Stimulated activated CD8-positive, alpha-beta memory T cell treated with anti-CD3 and anti-CD28 coated beads, Interleukin-12 subunit alpha, Interleukin-12 subunit beta, amount 100 ng/mL, for 1 hour (primary cell): ENCODE results near the gene GGPS1.
"Not testable (repeated sequence)": the region's sequence is repeated elsewhere in the genome, so short reads cannot be mapped to it uniquely, and the experiment has no call there.

Experiments used
- DNase-seq: peaks from one replicate; pipeline ENCODE4 v3.0.0-alpha.2; 2020; ENCODE audit warnings: low read depth

Gene GGPS1

DNA sequence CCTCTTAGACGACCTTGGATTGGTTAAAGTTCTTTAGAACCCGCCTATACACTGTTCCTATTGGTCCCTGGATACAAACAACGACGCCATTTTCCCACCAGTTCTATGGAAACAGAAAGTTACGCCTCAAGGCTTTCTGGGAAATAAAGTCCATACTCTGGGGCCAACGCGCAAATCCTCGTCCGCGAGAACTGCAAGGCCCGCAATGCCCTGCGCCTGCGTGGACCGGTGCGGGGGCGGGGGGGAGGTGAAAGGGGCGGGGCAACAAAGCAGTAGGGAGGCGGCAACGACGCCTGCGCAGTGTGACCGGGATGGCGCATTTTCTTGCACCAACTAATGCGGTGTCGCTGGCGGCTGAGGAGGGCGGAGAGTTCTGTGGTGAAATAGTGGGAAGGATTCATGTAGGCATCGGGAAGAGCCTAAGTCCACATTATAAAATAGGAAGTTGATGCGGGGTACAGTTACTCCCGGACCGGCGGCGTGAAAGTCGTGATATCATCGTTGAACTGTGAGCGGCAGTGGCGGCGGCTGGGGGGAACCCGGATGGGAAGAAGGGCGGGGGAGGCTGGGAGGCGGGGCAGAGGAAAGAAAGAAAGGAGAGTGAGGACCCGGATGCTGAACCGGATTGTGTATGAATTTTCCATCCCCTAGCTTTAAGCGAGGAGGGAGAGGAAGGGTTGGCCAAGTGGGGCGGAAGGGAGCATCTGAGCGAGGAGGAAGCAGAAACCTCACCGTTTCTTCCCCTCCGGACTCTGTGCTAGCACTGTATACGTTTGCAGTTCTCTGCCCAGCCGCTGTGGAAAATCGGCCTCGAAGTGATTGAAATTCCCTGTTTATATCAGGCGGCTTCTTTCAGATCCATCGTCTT is at the start of gene GGPS1:
GGPS1 (plus strand) TSS at position 300 of the 868 bp plus-strand sequence. CDS start 6,695 bp downstream, outside the sequence.
- peak; percentile 100 for DNase-seq

DNA sequence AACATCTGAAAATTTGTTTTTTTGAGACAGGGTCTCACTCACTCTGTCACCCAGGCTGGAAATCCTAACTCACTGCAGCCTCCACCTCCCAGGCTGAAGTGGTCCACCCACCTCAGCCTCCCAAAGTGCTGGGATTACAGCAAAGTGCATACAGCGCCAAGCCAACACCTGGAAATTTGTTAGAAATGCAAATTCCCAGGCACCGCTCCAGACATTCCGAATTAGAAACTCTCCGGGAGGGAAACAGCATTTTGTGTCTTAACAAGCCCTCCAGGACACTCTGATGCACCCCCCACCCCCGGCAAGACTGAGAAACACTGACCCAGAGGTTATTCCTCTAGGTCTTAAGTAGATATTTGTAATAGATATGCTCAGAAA is 49.5 kb upstream of the GGPS1 start:
- no peak for DNase-seq

DNA sequence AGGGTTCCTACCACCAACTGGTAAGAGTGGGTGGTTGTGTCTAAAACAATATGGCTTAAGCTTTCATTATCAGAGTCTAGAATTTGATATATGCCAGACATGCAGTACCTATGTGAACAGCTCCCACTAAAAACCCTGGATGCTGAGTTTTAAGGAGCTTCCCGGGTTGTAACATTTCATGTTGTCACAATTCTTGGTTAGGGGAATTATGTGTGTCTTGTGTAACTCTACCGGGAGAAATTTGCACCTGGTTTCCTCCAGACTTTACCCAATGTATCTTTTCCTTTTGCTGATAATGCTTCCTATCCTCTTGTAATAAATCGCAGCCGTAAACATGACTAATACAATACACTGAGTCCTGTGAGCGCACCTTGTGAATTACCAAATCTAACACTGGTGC is 48.7 kb upstream of the GGPS1 start:
- no peak for DNase-seq

DNA sequence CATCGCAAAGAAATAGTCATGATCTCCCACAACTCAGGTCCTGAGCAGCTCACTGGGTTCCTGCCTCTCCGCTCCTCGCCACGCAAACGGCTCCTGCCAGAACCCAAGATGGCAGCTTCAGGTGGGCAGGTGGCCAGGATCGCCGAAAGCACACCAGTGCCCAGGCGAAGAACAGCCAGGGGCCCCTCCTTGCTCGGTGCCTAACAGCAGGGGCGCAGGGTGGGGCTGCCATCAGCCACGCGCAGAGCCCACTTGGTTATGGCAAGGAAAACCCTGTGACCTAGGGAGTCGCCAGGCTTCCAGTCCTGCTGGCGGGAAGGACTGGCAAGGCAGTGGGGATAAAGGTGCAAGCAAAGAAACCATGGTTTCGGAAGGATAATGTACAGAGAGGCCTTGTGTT is 47.9 kb upstream of the GGPS1 start:
- DNase-seq, result no peak

DNA sequence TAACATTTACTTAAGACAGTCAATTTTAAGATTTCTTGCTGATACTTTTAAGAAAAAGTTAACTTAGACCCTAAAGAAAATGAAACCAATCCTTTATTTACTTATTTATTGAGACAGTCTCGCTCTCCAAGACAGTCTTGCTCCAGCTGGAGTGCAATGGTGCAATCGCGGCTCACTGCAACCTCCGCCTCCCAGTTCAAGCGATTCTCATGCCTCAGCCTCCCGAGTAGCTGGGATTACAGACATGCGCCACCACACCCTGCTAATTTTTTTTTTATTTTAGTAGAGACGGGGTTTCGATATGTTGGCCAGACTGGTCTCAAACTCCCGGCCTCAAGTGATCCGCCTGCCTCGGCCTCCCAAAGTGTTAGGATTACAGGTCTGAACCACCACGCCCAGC is 44.7 kb upstream of the GGPS1 start:
- not testable (repeated sequence) for DNase-seq

DNA sequence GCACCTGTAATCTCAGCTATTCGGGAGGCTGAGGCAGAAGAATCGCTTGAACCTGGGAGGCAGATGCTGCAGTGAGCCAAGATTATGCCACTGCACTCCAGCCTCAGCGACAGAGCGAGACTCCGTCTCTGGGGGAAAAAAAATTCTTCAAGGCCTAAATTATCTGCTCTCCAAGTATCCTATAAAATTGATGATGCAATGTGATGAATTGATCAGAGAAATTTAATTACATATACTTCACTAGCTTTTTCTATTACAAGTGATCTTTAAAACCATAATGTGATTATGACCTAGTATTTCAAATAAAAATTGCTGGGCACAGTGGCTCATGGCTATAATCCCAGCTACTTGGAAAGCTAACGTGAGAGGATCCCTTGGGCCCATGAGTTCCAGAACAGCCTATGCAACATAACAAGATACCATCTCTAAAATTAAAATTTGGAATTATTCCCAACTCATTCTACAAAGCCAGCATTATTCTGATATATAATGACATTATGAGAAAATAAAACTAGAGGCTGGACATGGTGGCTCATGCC is 44.1 kb upstream of the GGPS1 start:
- no peak for DNase-seq

DNA sequence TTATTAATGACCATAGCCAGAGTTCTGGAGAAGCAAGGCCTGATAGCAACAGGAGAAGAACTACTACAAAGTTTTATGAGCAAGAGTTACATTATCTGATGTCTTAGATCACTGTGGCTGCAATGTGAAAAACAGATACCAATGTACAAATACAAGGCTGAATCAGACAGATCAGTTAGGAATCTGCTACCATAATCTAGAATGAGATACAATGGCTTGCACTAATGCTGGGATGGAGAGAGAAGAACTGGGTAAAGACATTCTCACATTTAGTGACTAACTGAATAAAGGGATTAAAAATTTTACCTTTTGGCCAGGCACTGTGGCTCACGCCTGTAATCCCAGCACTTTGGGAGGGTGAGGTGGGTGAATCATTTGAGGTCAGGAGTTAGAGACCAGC is 41.7 kb upstream of the GGPS1 start:
- no peak for DNase-seq

DNA sequence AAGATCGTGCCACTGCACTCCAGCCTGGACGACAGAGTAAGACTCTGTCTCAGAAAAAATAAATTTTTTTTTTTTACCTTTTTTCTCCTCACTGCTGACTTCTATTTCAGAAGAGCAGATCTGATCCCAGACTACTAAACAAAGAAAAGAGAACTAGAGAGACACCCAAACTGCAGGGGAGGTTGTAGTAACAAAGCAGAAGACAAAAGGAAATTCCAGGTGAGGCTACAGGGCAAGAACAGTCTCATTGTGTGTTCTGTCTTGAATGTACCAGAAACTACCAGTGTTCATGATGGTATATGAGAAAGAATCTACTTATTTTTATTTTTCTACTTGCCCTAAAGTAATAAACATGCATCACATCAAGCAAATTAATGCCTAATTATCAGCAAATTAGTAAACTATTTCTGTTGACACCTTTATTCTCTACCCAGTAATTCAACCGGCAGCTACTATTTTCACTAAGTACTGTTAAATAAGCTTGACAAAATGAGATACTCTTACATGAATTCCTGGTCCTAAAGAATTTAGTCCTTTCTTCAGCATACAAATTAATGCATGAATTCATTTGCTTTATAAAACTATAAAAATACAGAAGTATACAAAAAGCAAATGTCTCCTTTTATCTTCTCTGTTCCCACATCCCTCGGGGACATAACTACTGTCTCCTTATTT is 41.0 kb upstream of the GGPS1 start:
- no peak for DNase-seq

DNA sequence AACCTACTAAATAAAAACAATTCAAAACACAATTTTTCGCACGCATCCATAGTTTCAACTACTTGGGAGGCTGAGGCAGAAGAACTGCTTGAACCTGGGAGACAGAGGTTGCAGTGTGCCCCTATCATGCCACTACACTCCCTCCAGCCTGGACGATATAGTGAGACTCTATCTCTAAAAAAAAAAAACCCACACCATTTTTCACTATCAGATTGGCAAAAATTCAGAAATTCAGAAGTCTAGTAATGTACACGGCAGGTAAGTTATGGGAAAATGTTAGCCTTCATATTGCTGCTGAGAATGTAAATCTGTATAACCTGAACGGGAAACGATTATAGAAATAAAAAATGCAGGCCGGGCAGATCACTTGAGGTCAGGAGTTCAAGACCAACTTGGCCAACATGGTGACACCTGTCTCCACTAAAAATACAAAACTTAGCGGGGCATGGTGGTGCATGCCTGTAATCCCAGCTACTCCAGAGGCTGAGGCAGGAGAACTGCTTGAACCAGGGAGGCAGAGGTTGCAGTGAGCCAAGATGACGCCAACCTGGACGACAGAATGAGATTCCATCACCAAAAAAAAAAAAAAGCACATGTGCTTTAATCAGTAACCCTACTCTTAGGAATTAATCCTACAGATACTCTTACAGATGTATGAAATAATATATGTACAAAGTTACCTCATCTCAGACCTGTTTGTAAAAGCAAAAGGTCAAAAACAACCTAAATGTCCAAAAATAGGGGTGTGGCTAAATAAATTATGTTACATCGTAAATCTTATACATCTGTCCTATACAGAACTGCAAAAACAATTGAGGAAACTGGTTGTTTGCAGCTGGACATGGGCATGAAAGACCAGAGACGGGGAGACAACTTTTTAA is 38.3 kb upstream of the GGPS1 start:
- DNase-seq, result no peak

DNA sequence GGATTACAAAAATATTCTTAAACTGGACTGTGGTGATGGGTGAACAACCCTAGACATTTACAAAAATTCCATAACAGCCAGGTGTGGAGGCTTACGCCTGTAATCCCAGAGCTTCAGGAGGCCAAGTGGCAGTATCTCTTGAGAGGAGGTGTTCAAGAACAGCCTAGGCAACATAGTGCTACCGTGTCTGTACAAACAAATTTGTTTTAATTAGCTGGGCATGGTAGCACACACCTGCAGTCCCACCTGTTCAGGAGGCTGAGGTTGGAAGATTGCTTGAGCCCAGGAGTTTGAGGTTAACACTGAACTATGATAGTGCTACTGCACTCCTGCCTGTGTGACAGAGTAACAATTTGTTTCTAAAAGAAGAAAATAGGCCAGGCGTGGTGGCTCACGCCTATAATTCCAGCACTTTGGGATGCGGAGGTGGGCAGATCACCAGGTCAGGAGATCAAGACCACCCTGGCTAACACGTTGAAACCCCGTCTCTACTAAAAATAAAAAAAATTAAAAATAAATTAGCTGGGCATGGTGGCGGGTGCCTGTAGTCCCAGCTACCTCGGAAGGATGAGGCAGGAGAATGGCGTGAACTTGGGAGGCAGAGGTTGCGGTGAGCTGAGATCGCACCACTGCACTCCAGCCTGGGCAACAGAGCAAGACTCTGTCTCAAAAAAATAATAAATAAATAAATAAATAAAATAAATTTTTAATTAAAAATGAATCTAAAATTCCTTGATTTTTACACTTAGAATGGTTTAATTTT is 37.4 kb upstream of the GGPS1 start:
- DNase-seq, result no peak

DNA sequence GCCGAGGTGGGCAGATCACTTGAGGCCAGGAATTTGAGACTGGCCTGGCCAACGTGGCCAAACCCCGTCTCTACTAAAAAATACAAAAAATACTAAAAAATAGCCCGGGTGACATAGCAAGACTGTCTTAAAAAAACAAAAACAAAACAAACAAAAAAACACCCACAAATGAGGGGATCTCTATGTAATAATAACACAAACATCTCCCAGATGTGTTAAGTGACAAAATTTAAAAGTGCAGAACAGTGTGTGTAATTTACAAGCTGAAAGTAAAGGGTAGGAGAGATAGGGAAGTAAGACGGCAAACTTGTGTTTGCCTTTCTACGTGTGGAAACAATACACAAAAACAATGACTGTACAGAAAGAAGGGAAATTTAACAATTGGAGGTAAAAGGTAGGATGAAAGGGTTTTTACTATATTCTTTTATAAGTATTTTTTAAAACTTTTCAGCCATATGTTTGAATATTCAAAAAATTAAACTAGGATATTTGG is 36.7 kb upstream of the GGPS1 start:
- DNase-seq, result no peak

DNA sequence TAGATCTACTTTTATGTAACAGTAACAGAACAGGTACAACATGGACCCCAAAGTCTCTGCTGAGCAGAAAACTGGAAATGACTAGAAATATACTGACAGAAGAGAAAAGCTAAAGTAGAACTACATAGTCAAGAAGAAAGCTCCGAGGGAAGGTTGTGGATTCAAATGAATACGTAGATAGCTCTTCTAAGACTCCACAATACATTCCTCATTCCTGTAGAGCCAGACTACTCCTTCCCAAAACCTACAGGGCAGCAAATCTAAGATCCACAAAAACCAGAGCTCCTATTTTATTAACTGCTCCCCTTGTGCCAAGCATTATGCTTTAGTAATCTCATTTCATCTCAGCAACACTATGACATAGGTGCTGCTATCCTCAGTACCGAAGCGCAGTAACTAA is 35.6 kb upstream of the GGPS1 start:
- DNase-seq, result no peak

DNA sequence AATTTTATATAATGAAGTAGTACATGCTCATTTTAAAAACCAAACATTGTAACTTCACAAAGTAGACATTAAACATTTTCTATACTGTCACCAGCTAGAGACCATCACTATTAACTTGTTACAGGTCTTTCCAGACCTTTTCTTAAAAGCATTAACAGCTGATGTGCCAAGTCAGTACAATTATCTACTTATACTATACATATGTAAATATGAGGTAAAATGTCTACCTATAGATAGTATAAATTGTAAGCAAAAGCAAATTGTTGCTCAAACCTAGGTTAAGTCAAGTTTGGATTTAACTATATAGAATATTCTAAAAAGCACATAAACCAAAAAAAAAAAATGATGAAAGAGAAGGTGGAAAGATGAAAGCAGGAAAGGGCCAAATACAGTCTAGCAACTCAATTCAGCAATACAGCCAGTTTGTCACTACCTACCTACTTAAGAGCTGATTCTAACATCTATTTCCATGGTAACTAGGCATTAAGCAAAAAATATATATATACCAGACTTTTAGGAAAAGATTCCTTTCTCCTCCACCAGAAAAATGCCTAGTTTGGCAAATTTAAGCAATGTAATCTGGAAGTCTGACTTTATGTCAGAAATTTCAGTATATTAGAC is 34.9 kb upstream of the GGPS1 start:
- no peak for DNase-seq

DNA sequence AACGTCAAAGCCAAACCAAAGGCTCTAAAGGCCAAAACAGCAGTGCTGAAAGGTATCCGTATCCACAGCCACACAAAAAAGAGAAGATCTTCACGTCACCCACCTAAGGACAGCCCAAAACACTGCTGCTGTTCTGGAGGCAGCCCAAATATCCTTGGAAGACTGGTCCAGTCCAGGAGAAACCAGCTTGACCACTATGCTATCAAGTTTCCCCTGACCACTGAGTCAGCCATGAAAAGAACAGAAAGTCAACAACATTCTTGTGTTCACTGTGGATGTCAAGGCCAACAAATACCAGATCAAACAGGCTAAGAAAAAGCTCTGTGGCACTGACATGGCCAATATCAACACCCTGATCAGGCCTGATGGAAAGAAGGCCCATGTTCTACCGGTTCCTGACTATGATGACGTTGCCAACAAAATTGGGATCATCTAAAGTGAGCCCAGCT is 32.4 kb upstream of the GGPS1 start:
- DNase-seq, result no peak

DNA sequence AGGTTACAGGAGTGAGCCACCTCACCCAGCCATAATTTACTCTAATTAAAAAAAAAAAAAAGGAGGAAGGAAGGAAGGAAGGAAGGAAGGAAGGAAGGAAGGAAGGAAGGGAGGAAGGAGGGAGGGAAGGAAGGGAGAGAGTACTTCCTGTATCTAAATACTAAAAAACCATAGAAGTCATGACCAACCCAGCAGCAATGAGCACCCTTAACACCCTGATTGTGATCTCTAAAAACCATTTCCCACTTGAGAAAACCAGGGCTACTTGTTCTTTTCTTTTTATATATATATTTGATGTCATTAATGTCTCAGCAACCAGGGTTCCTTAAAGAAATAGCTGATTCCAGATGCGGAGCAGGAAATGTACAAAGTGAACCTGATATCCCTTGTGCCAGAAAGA is 31.6 kb upstream of the GGPS1 start:
- DNase-seq, result no peak

DNA sequence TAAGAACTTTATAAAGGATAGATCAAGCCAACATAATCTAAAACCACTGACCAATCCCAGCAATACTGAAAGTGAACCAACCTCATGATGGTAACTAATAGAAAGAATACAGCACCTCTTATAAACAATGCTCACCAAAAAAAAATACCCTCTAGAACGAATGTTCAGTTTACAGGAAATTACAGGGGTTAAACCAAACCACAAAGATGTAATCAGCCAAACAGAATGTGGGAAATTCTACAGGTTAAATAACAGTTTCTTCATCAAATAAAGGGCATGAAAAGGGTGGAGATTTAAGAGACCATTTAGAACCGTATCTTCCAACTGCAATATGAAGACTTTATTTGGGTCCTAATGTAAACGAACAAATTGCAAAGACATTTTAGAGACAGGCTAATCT is 30.8 kb upstream of the GGPS1 start:
- no peak for DNase-seq

DNA sequence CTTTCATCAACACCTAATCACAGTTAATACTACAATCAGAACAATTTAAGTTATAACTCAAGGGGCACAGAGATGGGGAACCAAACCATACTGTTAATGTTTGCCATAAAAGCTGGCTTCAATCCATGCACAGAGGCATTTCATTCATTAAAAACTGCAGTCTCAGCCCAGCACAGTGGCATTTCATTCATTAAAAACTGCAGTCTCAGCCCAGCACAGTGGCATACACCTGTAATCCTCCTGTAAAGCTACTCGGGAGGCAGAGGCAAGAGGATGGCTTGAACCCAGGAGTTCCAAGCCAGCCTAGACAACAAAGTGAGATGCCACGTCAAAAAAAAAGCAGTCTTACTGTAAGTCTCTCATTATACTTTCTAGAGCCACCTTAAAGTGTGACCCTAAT is 29.6 kb upstream of the GGPS1 start:
- DNase-seq, result no peak

DNA sequence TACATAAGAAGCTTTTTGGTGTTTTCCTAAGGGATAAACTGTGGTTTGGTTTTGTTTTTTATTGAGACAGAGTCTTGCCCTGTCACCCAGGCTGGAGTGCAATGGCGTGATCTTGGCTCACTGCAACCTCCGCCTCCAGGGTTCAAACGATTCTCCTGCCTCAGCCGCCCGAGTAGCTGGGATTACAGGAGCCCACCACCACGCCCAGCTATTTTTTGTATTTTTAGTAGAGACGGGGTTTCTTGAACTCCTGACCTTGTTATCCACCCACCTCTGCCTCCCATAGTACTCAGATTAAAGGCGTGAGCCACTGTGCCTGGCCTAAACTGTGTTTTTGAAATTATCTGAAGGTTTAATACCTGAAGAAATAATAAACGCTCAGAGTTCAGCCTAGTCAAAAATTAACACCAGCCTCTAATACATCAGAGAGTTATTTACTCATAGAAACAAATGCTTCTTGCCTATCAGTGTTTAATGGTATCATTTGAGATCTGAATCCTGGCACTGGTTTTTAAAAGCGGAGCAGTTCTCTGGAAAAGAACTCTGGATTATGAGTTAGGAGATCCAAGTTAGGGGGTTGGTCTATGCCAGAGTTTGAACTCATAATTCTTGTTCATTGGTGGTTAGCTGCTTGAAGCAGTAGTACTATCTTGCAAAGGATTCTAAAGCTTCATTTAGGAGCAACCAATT is 29.1 kb upstream of the GGPS1 start:
- no peak for DNase-seq

DNA sequence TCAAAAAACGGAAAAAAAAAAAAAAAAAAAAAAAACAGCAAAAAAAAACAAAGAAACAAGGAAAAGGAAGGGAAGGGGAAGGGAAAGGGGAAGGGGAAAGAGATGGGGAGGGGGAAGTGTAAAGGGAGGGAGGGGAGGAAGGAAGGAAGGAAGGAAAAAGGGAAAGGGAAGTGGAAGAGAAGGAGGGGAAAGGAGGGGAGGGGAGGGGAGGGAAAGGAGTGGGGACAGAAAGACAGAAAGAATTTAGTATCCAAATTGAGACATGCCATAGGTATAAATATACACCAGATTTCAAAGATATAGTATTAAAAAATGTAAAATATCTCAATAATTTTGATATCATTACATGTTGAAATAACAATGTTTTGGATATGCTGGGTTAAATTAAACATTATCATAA is 26.2 kb upstream of the GGPS1 start:
- DNase-seq, result no peak
